Tibial nerve (tissue), 4 donors: ENCODE data around the gene VAMP2. TPM values are rescaled to one million over a fixed set of nuclear protein-coding genes. Genes with fewer than 3 reads are reported as not detected.
A peak's percentile ranks its signal among the peaks of the same experiment; 100 is the strongest.

Experiments used
- DNase-seq, 2 donors: peaks; one replicate each; pipeline ENCODE4 v3.0.0-alpha.2; 2019; ENCODE audit warnings: low spot score in 2 of 2
- H3K27ac ChIP-seq, 4 donors: fragments of 200-600 bp; sonication (generic) in 3 of 4; one replicate each; pipeline ENCODE4 v1.5.1; 2017 to 2019; ENCODE audit warnings: mild to moderate bottlenecking in 1 of 4
- H3K27me3 ChIP-seq, 2 donors: fragments of 200-600 bp; sonication (generic) in 1 of 2; one replicate each; pipeline versions ENCODE4 v1.5.1 to v1.6.0; 2017 to 2019
- H3K36me3 ChIP-seq, 3 donors: fragments of 200-600 bp; sonication (generic); one replicate each; pipeline ENCODE4 v1.5.1; 2018 to 2019
- H3K4me1 ChIP-seq, 4 donors: fragments of 200-600 bp; sonication (generic) in 3 of 4; one replicate each; pipeline ENCODE4 v1.5.1; 2017 to 2019
- H3K4me3 ChIP-seq, 4 donors: fragments of 200-600 bp; sonication (generic) in 3 of 4; one replicate each; pipeline ENCODE4 v1.5.1; 2017 to 2019; ENCODE audit warnings: mild to moderate bottlenecking in 1 of 4, moderate library complexity in 1 of 4
- H3K9me3 ChIP-seq, 4 donors: fragments of 200-600 bp; sonication (generic) in 3 of 4; one replicate each; pipeline ENCODE4 v1.5.1; 2017 to 2019
- EP300 ChIP-seq, 2 donors: sonication (generic); formaldehyde crosslinking; IDR thresholded peaks; one replicate each; pipeline ENCODE4 v1.6.1; 2017; ENCODE audit warnings: antibody characterized with exemption in 2 of 2, mild to moderate bottlenecking in 1 of 2
- POLR2A ChIP-seq, 2 donors: fragments of 450-650 bp; IDR thresholded peaks; one replicate each; pipeline ENCODE4 v1.6.1; 2017; ENCODE audit warnings: antibody characterized with exemption in 2 of 2, mild to moderate bottlenecking in 2 of 2, moderate library complexity in 2 of 2
- WGBS, 2 donors: methylation state at CpG; one replicate each; pipeline ENCODE4 v1.1.5; 2018; 5-methylcytosine and 5-hydroxymethylcytosine counted together
- total RNA-seq, 4 donors: library from RNA; depleted of rRNA; stranded (reverse); fragments of >200 nt; gene quantifications; one replicate each; pipeline ENCODE4 v1.1.0, GENCODE V29; 2016
- TF ChIP-seq, protein P1 (sequence below), 5 experiments: fragments of 200-600 bp in 3 of 5; fragments of 450-650 bp in 2 of 5; sonication (generic) in 3 of 5; IDR thresholded peaks; one replicate each; pipeline ENCODE4 v1.5.1; 2016 to 2019; ENCODE audit warnings: antibody characterized with exemption in 5 of 5, mild to moderate bottlenecking in 3 of 5, moderate library complexity in 2 of 5

Gene VAMP2
- total RNA-seq, 4 donors from 2014 or later: 48.0 to 72.1 (median 59.0) TPM

DNA sequence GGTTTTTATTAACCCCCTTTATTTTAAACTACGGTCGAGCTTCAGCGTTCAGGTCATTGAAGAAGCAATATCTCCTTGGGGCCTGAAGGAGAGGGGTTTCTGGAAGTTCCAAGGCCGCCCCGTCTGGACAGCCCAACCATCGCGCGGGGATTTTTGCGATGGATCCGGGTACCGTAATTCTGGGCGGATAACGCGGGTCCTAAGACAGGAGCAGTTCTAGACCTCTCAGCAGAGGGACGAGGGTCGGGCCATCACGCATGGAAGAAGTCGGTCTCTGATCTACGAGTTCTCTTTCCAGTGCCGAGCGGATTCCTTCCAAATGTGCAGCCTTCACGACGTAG, 23.7 kb upstream of the VAMP2 start:
- TF ChIP-seq, protein P1, sequence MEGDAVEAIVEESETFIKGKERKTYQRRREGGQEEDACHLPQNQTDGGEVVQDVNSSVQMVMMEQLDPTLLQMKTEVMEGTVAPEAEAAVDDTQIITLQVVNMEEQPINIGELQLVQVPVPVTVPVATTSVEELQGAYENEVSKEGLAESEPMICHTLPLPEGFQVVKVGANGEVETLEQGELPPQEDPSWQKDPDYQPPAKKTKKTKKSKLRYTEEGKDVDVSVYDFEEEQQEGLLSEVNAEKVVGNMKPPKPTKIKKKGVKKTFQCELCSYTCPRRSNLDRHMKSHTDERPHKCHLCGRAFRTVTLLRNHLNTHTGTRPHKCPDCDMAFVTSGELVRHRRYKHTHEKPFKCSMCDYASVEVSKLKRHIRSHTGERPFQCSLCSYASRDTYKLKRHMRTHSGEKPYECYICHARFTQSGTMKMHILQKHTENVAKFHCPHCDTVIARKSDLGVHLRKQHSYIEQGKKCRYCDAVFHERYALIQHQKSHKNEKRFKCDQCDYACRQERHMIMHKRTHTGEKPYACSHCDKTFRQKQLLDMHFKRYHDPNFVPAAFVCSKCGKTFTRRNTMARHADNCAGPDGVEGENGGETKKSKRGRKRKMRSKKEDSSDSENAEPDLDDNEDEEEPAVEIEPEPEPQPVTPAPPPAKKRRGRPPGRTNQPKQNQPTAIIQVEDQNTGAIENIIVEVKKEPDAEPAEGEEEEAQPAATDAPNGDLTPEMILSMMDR (IDR thresholded peaks at IDR 0.05): peak in 3 of 5 experiments; percentile 49 to 68 (median 57)
- no peak for TF ChIP-seq EP300 (IDR thresholded peaks at IDR 0.05)
- peak in 1 of 2 donors; percentile 2 for TF ChIP-seq POLR2A (IDR thresholded peaks at IDR 0.05)
- Histone ChIP-seq H3K4me3 (peak overlapping the region; percentile 64 to 77 (median 70)), H3K27ac (peak overlapping the region; percentile 88 to 99 (median 98)), H3K4me1 (peaks cover 0 to 31% (median 18%) of the 10 kb centered on the region in 4 donors), H3K27me3 (no peaks in the 10 kb centered on the region), H3K36me3 (no peaks in the 10 kb centered on the region), H3K9me3 (no peaks in the 10 kb centered on the region)
- 0 to 1% methylated on average over 23 of the region's 23 CpGs for WGBS, 2 donors
- DNase-seq: no peak

DNA sequence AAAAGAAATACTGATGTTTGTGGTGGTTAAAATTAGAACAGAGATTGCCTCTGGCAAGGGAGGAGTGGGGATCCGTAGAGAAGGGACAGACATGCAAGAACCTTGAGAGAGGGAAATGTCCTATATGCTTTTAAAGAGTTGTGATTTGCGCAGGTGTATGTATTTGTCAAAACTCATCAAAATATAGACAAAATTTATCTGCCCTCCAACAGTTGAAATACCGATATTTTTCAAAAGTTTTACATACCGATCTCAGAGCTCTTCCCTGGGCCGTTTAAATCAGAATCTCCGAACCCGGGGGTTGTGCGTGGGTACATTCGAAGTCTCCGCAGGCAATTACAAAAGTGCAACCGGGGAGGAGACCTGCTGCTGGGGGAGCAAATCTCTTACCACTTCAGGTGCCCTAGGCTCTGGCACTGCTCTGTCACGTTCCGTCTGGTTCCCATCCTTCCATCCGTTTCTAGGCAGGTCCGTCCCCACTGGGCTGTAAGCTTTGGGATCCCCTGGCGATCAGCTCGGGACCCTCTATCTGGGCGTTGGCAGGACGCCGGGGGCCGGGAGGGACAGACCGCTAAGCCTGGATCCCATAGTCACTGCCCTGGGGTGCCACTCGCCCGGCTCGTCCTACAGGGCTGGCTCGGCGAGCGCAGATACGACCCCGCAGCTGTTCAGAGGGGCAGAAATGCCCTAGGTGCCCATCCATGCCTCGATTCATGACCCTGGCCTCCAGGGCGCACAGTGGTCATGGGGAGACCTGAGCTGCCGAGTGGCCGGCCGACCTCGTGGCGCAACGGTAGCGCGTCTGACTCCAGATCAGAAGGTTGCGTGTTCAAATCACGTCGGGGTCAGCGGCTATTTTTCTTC, 23.1 kb upstream of the VAMP2 start:
- WGBS, 2 donors: 1 to 2% methylated on average over 20 to 40 of the region's 44 CpGs
- no peaks in the 10 kb centered on the region for H3K27me3 ChIP-seq
- peak overlapping the region; percentile 64 to 77 (median 70) for H3K4me3 ChIP-seq
- TF ChIP-seq POLR2A (IDR thresholded peaks at IDR 0.05) (peak; percentile 33 to 54), EP300 (IDR thresholded peaks at IDR 0.05) (peak in 1 of 2 donors; percentile 71)
- TF ChIP-seq, protein P1 (IDR thresholded peaks at IDR 0.05): no peak
- peak overlapping the region; percentile 88 to 99 (median 98) for H3K27ac ChIP-seq
- H3K4me1 ChIP-seq: peaks cover 0 to 25% (median 17%) of the 10 kb centered on the region in 4 donors
- H3K36me3 ChIP-seq: no peaks in the 10 kb centered on the region
- no peaks in the 10 kb centered on the region for H3K9me3 ChIP-seq
- DNase-seq: peak; percentile 91 to 97

DNA sequence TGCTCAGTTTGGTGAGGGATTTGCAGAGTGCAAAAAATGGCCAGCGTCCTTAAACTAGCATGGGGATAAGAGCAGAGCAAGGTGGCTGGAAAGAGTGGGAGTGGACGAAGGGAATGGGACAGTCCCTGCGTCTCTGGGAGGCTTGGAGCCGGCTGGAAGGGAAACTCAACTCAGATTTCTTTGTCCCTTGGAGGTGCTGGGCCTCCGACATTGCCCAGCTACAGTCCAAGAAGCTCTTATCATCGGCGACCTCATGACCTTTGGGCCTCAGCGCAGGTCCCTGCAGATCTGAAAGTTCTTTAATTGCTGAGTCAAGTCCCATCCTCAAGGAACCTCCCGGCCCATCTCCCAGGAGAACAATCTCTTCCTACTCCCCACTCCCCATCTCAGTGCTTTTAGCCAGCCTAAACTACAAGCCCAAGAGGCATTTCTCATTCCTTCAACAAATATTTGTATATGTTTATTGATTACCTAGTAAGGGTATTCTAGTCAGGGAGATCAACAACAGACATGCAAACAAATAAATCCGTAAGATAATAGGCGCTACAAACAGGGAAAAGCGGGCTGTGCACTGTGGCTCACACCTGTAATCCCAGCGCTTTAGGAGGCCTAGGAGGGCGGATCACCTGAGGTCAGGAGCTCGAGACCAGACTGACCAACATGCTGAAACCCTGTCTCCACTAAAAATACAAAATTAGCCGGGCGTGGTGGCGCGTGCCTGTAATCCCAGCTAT, 14.4 kb upstream of the VAMP2 start:
- TF ChIP-seq, protein P1 (IDR thresholded peaks at IDR 0.05): no peak
- TF ChIP-seq EP300 (IDR thresholded peaks at IDR 0.05) (no peak), POLR2A (IDR thresholded peaks at IDR 0.05) (no peak)
- H3K4me1 ChIP-seq: peaks cover 0 to 44% (median 22%) of the 10 kb centered on the region in 4 donors
- no peak for DNase-seq
- no peaks in the 10 kb centered on the region for H3K27me3 ChIP-seq
- peak overlapping the region; percentile 60 to 67 (median 64) for H3K4me3 ChIP-seq
- 66 to 69% methylated on average over 19 of the region's 19 CpGs for WGBS, 2 donors
- peak overlapping the region; percentile 77 to 98 (median 90) for H3K27ac ChIP-seq
- H3K36me3 ChIP-seq: no peaks in the 10 kb centered on the region
- H3K9me3 ChIP-seq: no peaks in the 10 kb centered on the region

DNA sequence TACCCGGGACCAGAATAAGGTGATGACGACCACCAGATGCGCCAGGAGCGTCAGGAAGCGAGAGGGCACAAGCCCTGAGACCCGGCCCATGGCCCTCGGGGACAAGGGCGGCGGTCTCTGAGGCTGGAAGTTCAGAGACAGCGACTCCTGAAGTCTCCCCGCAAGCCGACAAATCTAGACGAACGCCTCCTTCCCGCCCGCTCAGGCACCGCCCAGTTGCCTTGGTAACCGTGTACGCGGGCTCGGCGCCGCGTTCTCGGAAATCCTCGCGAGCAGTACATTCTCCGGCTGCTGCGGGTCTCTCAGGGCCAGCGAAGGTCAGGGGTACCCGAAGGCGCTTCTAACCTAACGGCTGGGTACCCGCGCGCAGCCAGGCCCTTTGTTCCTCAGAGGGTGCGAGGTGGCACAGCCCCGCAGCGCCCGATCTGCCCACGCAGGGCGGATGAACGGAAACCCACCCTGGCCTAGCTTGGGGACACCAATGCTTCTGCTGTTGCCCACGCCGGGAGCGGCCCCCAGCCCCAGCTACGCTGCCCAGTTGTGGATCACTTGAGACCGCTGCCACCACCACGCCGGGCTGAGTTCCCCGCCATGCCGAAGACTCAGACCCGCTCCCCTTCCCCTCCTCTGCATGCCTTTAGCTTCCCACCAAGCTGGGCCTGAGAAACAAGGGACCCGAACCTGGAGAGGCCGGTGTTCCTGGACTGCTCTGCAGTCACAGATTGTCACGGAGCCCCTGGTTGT, 13.6 kb upstream of the VAMP2 start, which contains the start of gene TMEM107:
Gene TMEM107 (minus strand): TSS at position 184 of the 744 bp plus-strand sequence. CDS start 94 bp downstream, at position 90.
- no peaks in the 10 kb centered on the region for H3K36me3 ChIP-seq
- no peaks in the 10 kb centered on the region for H3K9me3 ChIP-seq
- H3K27ac ChIP-seq: peak within 1 kb of the TSS; percentile 77 to 98 (median 90)
- peak within 1 kb of the TSS; percentile 60 to 67 (median 64) for H3K4me3 ChIP-seq
- H3K27me3 ChIP-seq: no peaks in the 10 kb centered on the region
- peak in 1 of 2 donors; percentile 82 for TF ChIP-seq EP300 (IDR thresholded peaks at IDR 0.05)
- peak; percentile 72 to 82 for TF ChIP-seq POLR2A (IDR thresholded peaks at IDR 0.05)
- TF ChIP-seq, protein P1 (IDR thresholded peaks at IDR 0.05): no peak
- DNase-seq: peak; percentile 80 to 82
- WGBS, 2 donors: 1 to 2% methylated on average over 50 to 52 of the region's 56 CpGs
- peaks cover 0 to 44% (median 22%) of the 10 kb centered on the region in 4 donors for H3K4me1 ChIP-seq
